ENCODE data around the gene YTHDC1.
A peak's percentile ranks its signal among the peaks of the same experiment; 100 is the strongest.
"Not testable (repeated sequence)": the region's sequence is repeated elsewhere in the genome, so short reads cannot be mapped to it uniquely, and the experiment has no call there.

Gene YTHDC1

DNA sequence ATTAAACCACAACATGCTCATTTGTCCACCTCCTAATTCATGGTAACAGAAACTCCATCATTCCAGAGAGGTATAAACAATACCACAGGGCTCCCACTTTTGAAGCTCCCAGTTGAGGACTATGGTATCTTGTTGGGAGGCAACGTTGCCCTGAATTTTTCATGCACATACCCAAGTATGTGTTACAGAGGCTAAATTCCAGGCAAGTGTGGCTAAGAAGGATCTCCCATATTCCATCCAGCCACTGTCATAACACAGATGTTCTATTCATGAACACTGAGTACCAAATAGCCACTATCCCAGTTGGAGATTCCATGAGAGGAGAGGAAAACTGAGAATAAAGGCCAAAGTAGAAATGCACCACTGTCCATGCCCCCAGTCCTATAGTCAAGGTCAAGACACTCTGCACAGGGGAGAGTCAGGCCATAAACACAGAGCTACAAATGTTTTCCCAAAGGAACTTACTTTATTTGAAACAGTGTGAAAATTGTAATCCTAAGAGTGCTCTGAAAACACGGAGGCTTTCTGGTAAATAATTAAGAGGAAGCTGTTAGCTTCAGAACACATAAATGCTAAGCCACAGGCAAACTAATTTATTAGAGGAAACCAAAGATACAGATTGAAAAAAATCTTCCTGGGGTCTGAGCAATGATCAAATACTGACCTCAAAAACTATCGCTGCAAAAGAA, 62.0 kb downstream of the YTHDC1 start:
- no peak for DNase-seq

GRCh38 chr4:68283714-68284113, 66.2 kb downstream of the YTHDC1 start:
- DNase-seq: no peak

DNA sequence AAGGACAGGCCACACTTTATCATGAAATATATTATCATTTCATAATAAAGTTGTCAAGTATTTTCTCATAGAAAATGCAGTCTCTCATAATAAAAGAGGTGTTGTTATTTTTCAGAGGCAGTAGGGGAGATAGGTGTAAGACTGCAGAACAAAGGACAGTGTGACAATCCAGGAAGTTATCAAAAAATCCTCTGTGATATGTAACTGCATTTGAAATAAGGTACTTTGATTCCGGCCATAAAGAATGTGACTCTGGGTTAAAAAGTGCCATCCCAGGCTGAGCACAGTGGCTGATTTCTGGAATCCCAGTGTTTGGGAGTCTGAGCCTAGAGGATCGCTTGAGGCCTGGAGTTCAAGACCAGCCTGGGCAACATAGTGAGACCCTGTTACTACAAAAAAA, 66.8 kb downstream of the YTHDC1 start:
- no peak for DNase-seq

GRCh38 chr4:68281796-68282740, 67.8 kb downstream of the YTHDC1 start:
- not testable (repeated sequence) for DNase-seq

- no peak for DNase-seq
Measured at GRCh38 chr4:68278029-68278428, 71.9 kb downstream of the YTHDC1 start.

- DNase-seq: no peak
Measured at GRCh38 chr4:68277627-68278026, 72.3 kb downstream of the YTHDC1 start.

DNA sequence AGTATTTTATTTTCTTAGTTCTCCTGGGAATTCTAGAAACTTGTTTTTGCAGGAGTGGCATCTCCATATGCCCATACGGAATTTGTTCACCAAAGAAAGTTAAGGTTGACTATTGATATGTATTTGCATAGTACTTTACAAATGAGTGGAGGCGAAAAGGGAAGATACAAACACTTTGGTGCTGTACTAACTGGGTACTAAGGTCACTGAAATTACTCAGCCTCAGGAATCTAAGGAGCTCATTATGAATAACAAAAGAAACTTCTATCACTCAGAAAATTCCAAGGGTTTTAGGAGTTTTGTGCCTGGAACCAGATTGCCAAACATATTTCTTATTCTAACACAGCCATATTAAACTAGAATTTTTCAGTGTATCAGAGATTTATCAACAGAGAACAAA, 77.0 kb downstream of the YTHDC1 start:
- DNase-seq: no peak

- DNase-seq: no peak
Measured at GRCh38 chr4:68272380-68272779, 77.5 kb downstream of the YTHDC1 start.

GRCh38 chr4:68271851-68272357, 78.0 kb downstream of the YTHDC1 start:
- peak; percentile 25 for DNase-seq

DNA sequence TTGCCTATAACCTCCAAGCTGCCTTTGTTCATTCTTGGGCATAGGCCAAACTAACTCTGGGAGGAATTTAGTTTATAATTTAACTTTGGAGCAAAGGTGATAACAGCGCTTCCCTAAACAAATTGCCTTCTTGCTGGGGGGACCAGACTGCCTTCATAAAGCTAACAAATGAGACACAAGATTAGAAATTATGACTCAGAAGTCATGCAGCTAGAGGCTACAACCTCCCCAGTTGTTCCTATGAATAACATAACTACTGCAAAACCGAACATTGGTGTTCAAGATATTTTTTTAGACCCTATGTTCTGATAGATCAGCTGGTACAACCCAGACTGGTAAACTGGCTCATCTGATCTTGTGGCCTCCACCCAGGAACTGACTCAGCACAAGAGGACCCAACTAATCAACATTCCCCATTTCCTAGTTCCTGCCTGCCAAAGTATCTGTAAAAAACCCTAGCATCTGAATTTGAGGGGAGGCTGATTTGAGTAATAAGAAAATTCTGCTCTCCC, 82.4 kb downstream of the YTHDC1 start:
- DNase-seq: no peak

GRCh38 chr4:68264875-68265565, 84.9 kb downstream of the YTHDC1 start:
- DNase-seq: no peak
